ENCODE data around the gene THBS1.

GRCh38 chr15:39558421-39558820 lies 22.5 kb upstream of the THBS1 start:
- no peak for TF ChIP-seq TEAD4 (IDR thresholded peaks at IDR 0.05)
- no peak for TF ChIP-seq NFIC (IDR thresholded peaks at IDR 0.05)
- no peak for TF ChIP-seq TCF12 (IDR thresholded peaks at IDR 0.05; ENCODE audit: low read depth)
- TF ChIP-seq MAX (IDR thresholded peaks at IDR 0.05) = no peak
- no peak for TF ChIP-seq EP300 (IDR thresholded peaks at IDR 0.05; ENCODE audit: borderline replicate concordance)
- TF ChIP-seq REST (IDR thresholded peaks at IDR 0.05; ENCODE audit: low read depth) = no peak
- TF ChIP-seq EGR1 (IDR thresholded peaks at IDR 0.05) = no peak
- no peak for TF ChIP-seq FOXM1 (IDR thresholded peaks at IDR 0.05; ENCODE audit: borderline replicate concordance, low read depth)
- TF ChIP-seq RAD21 (IDR thresholded peaks at IDR 0.05; ENCODE audit: low read depth) = no peak
- no peak for TF ChIP-seq YY1 (IDR thresholded peaks at IDR 0.05; ENCODE audit: low read depth)

Measured in Ishikawa (cell line).